Lung (tissue), 12 donors: ENCODE results near the gene MTHFD2L. TPM values are rescaled to one million over a fixed set of nuclear protein-coding genes. Genes with fewer than 3 reads are reported as not detected.
A peak's percentile ranks its signal among the peaks of the same experiment; 100 is the strongest.

Experiments
- ATAC-seq: fragments of 200-7000 bp; cut with Tn5 transposase; one replicate; pipeline ENCODE4 v1.9.1; 2020; ENCODE audit warnings: moderate number of reproducible peaks; ENCODE audit not compliant: insufficient read depth, low FRiP score
- DNase-seq, 3 donors: peaks; one replicate each; pipeline ENCODE4 v3.0.0-alpha.2; 2013 to 2017
- H3K27ac ChIP-seq, 2 donors: one replicate each; pipeline ENCODE4 v1.5.1; 2013; ENCODE audit warnings: mild to moderate bottlenecking in 2 of 2, moderate library complexity in 2 of 2, control low read depth in 1 of 2, inconsistent platforms in 1 of 2, low read depth in 1 of 2, low read length in 1 of 2
- H3K27me3 ChIP-seq, 3 donors: one replicate each; pipeline ENCODE4 v1.5.1; 2013; ENCODE audit warnings: low read length in 2 of 3; ENCODE audit not compliant: control insufficient read depth in 3 of 3, insufficient read depth in 3 of 3
- H3K36me3 ChIP-seq, 4 donors: one replicate each; pipeline ENCODE4 v1.5.1; 2013; ENCODE audit warnings: low read length in 4 of 4, mild to moderate bottlenecking in 1 of 4, moderate library complexity in 1 of 4; ENCODE audit not compliant: control insufficient read depth in 4 of 4, insufficient read depth in 4 of 4
- H3K4me1 ChIP-seq, 5 donors: one replicate each; pipeline ENCODE4 v1.5.1; 2013; ENCODE audit warnings: low read length in 5 of 5, mild to moderate bottlenecking in 2 of 5, moderate library complexity in 1 of 5; ENCODE audit not compliant: control insufficient read depth in 5 of 5, insufficient read depth in 5 of 5
- H3K4me3 ChIP-seq: one replicate; pipeline ENCODE4 v1.5.1; 2013; ENCODE audit warnings: mild to moderate bottlenecking, control low read depth, moderate library complexity
- H3K9ac ChIP-seq, 2 donors: one replicate each; pipeline ENCODE4 v1.5.1; 2013; ENCODE audit warnings: low read length in 2 of 2, control low read depth in 1 of 2; ENCODE audit not compliant: insufficient read depth in 1 of 2
- H3K9me3 ChIP-seq, 4 donors: one replicate each; pipeline ENCODE4 v1.5.1; 2013; ENCODE audit warnings: low read length in 3 of 4, mild to moderate bottlenecking in 1 of 4, moderate library complexity in 1 of 4; ENCODE audit not compliant: control insufficient read depth in 4 of 4, insufficient read depth in 3 of 4
- CTCF ChIP-seq: IDR thresholded peaks from 2 replicates; pipeline ENCODE4 v1.5.1; 2012; ENCODE audit warnings: mild to moderate bottlenecking; ENCODE audit errors: control extremely low read depth, extremely low read depth
- WGBS, 2 donors: extraction: QIAGEN DNeasy Blood & Tissue Kit; methylation state at CpG; one replicate each; pipeline ENCODE4 v1.1.7; 2013; 5-methylcytosine and 5-hydroxymethylcytosine counted together
- polyA plus RNA-seq, 2 donors: library from polyadenylated mRNA; stranded (reverse); fragments of 200-250 nt; gene quantifications; one replicate each; pipeline ENCODE4 v1.2.1, GENCODE V29; 2013
- total RNA-seq, 2 donors: library from RNA; depleted of rRNA in 1 of 2; stranded (reverse); fragments of >200 nt in 1 of 2; gene quantifications; one replicate each; pipeline ENCODE4 v1.2.1, GENCODE V29; 2014 to 2021
- donor health status: control.
- donor health status: control.
- donor health status: Bipolar disorder and iron deficiency.
- donor health status: healthy.
- donor health status: DM: yes; HTN: yes; CAD: no.

The MTHFD2L gene
- total and polyA plus RNA-seq, 4 donors, result 11.9 to 32.1 (median 15.4) TPM

GRCh38 chr4:74117024-74117534 lies 40.8 kb upstream of the MTHFD2L start:
- Histone ChIP-seq H3K4me3 (no peak overlapping the region), H3K27ac (peak overlapping the region; percentile 61 to 89), H3K4me1 (peaks cover 0 to 9% (median 2%) of the 10 kb centered on the region in 5 donors), H3K9me3 (no peaks in the 10 kb centered on the region), H3K36me3 (no peaks in the 10 kb centered on the region), H3K9ac (peak overlapping the region in 1 of 2 donors; percentile 36), H3K27me3 (no peaks in the 10 kb centered on the region)
- 23 to 58% methylated on average over 3 of the region's 3 CpGs for WGBS, 2 donors
- no peak for TF ChIP-seq CTCF
- peak; percentile 89 for ATAC-seq
- DNase-seq, result peak; percentile 57 to 84 (median 71)

- WGBS, 2 donors, result 95 to 97% methylated on average over 6 of the region's 6 CpGs
- Histone ChIP-seq H3K27me3 (no peaks in the 10 kb centered on the region), H3K27ac (no peak overlapping the region), H3K4me3 (no peak overlapping the region), H3K9ac (no peak overlapping the region), H3K4me1 (peaks cover 0 to 9% (median 2%) of the 10 kb centered on the region in 5 donors), H3K36me3 (no peaks in the 10 kb centered on the region), H3K9me3 (peaks cover 0 to 2% (median 0%) of the 10 kb centered on the region in 4 donors)
- no peak for TF ChIP-seq CTCF
- ATAC-seq, result no peak
- no peak for DNase-seq
Observed at GRCh38 chr4:74118600-74119338, 39.1 kb upstream of the MTHFD2L start.

- TF ChIP-seq CTCF, result no peak
- Histone ChIP-seq H3K27ac (no peak overlapping the region), H3K36me3 (no peaks in the 10 kb centered on the region), H3K4me3 (no peak overlapping the region), H3K9ac (no peak overlapping the region), H3K9me3 (peaks cover 0 to 2% (median 0%) of the 10 kb centered on the region in 4 donors), H3K27me3 (no peaks in the 10 kb centered on the region), H3K4me1 (peaks cover 0 to 9% (median 2%) of the 10 kb centered on the region in 5 donors)
- DNase-seq, result no peak
- no peak for ATAC-seq
- WGBS, 2 donors, result 97% methylated on average over 1 of the region's 1 CpG
Observed at GRCh38 chr4:74120086-74120485, 37.8 kb upstream of the MTHFD2L start.
